Panc1 (cell line): Measurements from ENCODE around the gene SV2B.

Source experiments
- POLR2AphosphoS5 ChIP-seq: IDR thresholded peaks from 2 replicates; pipeline ENCODE4 v1.6.1; 2012; ENCODE audit warnings: mild to moderate bottlenecking, low read depth, low read length, moderate library complexity
- SIN3A ChIP-seq: IDR thresholded peaks from 2 replicates; pipeline ENCODE4 v1.6.1; 2012; ENCODE audit warnings: low read depth, mild to moderate bottlenecking, low read length, moderate library complexity, borderline replicate concordance; ENCODE audit not compliant: insufficient read depth
- TF ChIP-seq, protein P1 (sequence below): fragments of 450-650 bp; IDR thresholded peaks from 2 replicates; pipeline ENCODE4 v1.5.1; 2017; ENCODE audit warnings: mild to moderate bottlenecking

DNA sequence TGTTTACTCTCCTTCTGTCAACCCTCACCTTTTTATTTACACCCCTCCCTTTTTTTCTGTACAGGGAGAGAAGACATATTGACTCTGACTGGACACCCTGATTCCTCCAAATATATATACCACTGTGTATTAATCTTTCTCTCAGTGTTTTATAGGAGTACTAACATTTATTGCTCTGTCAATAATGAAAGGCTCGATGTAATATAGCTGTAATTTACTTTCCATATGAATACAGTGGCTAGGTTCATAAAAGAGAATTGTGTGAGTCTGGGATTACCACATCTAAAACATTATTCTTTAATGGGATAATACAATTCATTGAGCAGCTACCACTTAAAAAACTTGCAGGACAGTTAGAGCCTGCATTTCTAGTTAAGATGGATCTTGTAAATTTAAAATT lies 194.3 kb downstream of the SV2B start:
- TF ChIP-seq, protein P1, sequence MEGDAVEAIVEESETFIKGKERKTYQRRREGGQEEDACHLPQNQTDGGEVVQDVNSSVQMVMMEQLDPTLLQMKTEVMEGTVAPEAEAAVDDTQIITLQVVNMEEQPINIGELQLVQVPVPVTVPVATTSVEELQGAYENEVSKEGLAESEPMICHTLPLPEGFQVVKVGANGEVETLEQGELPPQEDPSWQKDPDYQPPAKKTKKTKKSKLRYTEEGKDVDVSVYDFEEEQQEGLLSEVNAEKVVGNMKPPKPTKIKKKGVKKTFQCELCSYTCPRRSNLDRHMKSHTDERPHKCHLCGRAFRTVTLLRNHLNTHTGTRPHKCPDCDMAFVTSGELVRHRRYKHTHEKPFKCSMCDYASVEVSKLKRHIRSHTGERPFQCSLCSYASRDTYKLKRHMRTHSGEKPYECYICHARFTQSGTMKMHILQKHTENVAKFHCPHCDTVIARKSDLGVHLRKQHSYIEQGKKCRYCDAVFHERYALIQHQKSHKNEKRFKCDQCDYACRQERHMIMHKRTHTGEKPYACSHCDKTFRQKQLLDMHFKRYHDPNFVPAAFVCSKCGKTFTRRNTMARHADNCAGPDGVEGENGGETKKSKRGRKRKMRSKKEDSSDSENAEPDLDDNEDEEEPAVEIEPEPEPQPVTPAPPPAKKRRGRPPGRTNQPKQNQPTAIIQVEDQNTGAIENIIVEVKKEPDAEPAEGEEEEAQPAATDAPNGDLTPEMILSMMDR = no peak
- TF ChIP-seq SIN3A (no peak), POLR2AphosphoS5 (no peak)
